Measurements from ENCODE around the gene CHRND.
"Not testable (repeated sequence)": the region's sequence is repeated elsewhere in the genome, so short reads cannot be mapped to it uniquely, and the experiment has no call there.

Gene CHRND

DNA sequence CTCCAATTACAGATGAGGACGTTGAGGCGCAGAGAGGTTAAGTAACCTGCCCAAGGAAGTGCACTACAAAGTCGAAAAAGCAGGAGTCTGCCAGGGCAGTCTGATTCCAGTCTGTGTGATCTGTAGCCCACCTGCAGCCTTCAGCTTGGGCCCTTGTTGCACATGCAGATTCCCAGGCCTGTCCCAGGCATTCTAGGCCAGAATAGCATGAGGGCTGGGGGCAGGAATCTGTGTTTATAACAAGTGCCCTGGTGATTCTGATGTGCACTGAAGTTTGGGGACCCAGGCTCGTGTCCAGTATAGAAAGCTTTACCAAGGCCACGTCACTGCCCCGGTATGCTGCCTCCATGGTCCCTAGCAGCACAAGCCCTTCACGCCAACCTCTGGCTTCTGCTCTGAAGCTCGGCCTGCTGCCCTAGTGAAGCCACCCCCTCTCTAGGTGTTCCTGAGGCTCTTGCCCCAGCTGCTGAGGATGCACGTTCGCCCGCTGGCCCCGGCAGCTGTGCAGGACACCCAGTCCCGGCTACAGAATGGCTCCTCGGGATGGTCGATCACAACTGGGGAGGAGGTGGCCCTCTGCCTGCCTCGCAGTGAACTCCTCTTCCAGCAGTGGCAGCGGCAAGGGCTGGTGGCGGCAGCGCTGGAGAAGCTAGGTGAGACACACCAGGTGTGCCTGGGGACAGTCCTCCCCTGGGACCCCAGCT lies 18.1 kb downstream of the CHRND start:
- DNase-seq, result no peak

GRCh38 chr2:232544674-232545073 lies 18.7 kb downstream of the CHRND start:
- DNase-seq, result no peak

- no peak for DNase-seq
Observed at GRCh38 chr2:232545511-232546375, 19.8 kb downstream of the CHRND start.

DNA sequence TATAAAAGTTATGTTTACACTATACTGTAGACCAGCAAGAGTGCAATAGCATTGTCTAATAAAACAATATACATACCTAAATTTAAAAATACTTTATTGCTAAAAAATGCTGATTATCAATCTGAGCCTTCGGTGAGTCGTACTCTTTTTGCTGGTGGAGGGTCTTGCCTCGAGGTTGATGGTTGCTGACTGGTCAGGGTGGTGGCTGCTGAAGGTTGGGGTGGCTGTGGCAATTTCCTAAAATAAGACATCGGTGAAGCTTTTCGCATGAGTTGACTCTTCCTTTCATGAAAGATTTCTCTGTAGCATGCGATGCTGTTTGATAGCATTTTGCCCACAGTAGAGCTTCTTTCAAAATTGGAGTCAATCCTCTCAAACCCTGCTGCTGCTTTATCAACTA lies 22.0 kb downstream of the CHRND start:
- DNase-seq, result no peak

DNA sequence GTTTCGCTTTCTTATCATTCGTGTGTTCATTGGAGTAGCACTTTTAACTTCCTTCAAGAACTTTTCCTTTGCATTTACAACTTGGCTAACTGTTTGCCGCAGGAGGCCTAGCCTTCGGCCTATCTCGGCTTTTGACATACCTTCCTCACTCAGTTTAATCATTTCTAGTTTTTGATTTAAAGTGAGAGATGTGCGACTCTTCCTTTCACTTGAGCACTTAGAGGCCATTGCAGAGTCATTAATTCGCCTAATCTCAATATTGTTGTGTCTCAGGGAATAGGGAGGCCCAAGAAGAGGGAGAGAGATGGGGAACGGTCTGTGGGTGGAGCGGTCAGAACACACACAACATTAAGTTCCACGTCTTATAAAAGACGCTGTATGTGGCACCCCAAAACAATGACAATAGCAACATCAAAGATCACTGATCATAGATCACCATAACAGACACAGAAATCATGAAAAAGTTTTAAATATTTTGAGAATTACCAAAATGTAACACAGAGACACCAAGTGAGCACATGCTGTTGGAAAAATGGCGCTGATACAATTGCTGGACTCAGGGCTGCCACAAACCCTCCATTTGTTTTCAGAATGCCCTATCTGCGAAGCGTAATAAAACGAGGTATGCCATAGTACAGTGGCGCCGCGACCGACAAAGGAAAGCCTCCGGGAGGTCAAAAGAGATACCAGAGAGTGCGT lies 23.8 kb downstream of the CHRND start:
- peak; percentile 26 for DNase-seq

GRCh38 chr2:232550354-232551249 lies 24.6 kb downstream of the CHRND start, which contains the start of the genes EIF4E2 and TIGD1:
Gene EIF4E2, plus strand, starts transcription at chr2:232550689. Its CDS starts 36 bp downstream, at chr2:232550725.
Gene TIGD1, minus strand, starts transcription at chr2:232550557. Its CDS starts 675 bp downstream, at chr2:232549882.
- DNase-seq, result peak; percentile 79

DNA sequence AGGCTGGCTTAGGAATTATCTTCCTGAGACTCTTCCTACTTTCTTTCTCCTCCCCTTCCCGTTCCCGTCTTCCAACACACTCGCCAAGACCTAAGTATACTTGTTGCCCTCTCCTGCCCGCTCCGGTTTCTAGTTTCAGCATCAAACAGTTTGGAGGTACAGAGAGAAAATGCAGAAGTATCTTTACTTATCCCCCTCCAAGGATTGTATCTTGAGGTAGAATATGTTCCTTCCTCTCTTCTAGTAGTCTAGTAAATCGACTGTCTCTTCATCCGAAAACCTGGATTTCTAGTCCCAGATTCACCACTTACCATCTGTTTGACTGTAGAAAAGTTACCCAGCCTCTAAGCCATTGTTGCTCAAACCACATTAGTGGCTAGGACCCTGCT lies 25.3 kb downstream of the CHRND start:
- DNase-seq, result no peak

DNA sequence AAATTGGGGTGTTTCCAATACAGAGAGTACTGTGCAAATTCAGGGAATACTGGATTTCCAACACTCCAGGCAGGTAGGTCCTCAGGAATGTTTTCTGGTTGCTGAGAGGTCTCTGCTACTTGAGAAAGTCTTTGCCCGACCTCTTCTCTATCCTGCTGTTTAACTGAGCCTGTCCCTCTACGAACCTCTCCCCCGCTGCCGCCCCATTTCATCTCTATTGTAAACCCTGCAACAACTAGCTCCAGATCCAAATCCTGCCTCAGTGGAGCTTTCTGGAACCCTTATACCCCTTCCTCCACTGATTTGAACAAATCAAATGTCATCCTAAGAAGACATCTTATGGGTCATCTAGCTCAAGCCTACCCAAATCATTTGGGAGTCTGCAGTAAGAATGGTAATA lies 25.8 kb downstream of the CHRND start:
- no peak for DNase-seq

- DNase-seq, result no peak
Observed at GRCh38 chr2:232556426-232556825, 30.5 kb downstream of the CHRND start.

- no peak for DNase-seq
Observed at GRCh38 chr2:232562515-232563151, 36.7 kb downstream of the CHRND start.

DNA sequence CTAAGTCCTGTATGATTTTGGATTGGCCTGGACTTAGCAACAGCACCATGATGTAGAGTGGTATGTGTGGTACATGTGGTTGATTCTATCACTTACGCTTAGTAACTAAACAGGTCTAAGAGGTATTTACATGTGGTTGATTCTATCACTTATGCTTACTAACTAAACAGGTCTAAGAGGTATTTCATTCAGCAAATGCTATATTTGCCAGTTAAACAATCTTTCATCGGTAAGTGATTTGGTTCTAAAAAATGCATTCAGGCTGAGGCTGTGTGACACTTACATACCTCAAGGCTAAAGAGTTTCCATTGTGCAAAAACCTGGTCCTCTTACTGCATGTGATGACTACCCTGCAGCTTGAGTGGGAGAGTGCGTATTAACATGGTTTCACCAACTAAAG lies 37.6 kb downstream of the CHRND start:
- DNase-seq, result no peak

GRCh38 chr2:232567721-232568120 lies 41.8 kb downstream of the CHRND start:
- no peak for DNase-seq

- peak; percentile 7 for DNase-seq
Observed at GRCh38 chr2:232568161-232568560, 42.2 kb downstream of the CHRND start.

GRCh38 chr2:232569541-232569940 lies 43.6 kb downstream of the CHRND start:
- no peak for DNase-seq

- DNase-seq, result not testable (repeated sequence)
Observed at GRCh38 chr2:232570481-232570880, 44.5 kb downstream of the CHRND start.

DNA sequence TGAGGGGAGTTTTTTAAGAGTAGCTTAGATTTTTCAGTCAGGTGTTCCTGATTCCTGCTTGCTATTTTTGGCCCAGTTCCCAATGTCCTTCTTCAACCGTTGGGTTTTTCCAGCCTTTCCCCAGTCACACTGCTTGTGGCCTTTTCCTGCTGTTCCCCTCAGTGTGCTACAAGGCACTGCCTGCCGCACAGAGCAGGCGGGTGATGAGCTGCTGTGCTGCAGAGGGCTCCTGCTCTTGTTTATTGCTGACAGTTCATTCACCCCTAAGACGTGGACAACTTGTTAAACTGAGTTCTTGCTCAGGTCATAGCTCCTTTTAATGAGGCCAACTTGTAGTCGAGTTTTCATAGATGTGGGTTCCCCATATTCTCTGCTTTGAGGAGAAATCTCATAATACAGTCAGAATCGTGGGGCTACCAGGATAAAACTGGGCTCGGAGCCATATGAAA lies 45.1 kb downstream of the CHRND start:
- no peak for DNase-seq

DNA sequence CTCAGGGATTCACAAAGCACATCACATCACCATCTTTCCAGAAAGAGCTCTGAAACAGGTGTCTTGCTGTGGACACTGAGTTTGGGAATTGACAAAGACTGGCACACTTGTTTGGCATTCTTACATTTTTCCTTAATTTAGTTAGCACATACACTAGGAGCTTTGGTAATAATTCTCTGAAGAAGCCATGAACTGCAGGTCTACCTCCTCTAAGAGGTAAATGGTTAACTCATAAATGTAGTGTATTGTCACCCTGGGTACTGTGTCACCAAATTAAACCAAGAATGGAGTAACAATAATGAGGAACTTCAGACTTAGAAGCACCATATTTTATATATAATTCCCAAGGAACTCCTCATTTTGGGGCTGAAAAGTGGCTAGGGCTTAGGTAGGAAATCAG lies 47.1 kb downstream of the CHRND start:
- peak; percentile 2 for DNase-seq

DNA sequence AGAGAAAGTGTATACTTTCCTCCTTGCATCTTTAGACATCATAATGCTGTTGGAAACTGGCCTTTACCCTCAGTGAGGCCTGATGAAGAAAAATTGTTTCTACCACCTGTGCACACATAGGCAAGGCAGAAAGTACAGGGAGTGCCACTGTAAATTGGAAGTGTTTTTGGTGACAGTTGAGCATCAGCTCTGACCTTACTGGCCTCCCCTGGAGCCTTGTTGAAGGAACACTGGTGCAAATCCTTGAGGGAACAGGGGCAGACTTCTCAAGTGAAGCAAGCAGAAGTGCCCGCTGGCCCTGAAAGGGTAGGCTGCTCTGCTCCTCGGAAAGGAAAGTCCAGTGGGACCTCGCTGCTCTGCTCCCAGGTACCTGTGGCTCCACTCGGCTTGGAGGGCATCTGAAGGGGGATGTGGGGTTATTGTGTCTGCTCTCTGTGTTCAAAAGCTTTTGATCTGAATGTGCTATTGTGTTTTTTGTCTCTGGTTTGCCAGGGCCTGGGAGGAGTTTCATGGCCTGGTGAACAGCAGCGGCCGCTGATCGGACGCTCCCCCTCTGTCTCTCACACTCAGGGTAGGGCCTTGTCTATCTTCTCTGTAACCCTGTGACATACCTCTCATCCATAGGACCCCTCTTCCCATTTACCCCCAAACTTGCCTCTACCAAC lies 47.9 kb downstream of the CHRND start:
- no peak for DNase-seq

- DNase-seq, result no peak
Observed at GRCh38 chr2:232574674-232575403, 48.9 kb downstream of the CHRND start.

- DNase-seq, result no peak
Observed at GRCh38 chr2:232575404-232575746, 49.4 kb downstream of the CHRND start.

- no peak for DNase-seq
Observed at GRCh38 chr2:232576995-232577394, 51.0 kb downstream of the CHRND start.

Measured in kidney glomerular epithelial cell (primary cell).